Activated CD8-positive, alpha-beta T cell treated with anti-CD3 and anti-CD28 coated beads, Interleukin-2, amount 10 ng/mL, durations not matched to agents 7 days and 5 days (primary cell): ENCODE results near the gene ASB3. TPM values are rescaled to one million over a fixed set of nuclear protein-coding genes. Genes with fewer than 3 reads are reported as not detected.
"Not testable (repeated sequence)": the region's sequence is repeated elsewhere in the genome, so short reads cannot be mapped to it uniquely, and the experiment has no call there.

ENCODE experiments used
- ATAC-seq: fragments of 150-1000 bp; cut with Tn5 transposase; one replicate; pipeline ENCODE4 v1.10.0; 2021; ENCODE audit warnings: moderate library complexity
- CTCF ChIA-PET: fragments of 350-600 bp; sonication (Branson Sonifier 250); formaldehyde crosslinking; loops from one replicate; lab custom pipeline; 2021; ENCODE audit warnings: antibody characterized with exemption; lab: Charles Lee
- POLR2A ChIA-PET: fragments of 350-600 bp; sonication (Branson Sonifier 250); formaldehyde crosslinking; loops from one replicate; lab custom pipeline; 2021; ENCODE audit warnings: antibody characterized with exemption; lab: Charles Lee
- DNase-seq: peaks from one replicate; pipeline ENCODE4 v3.0.0-alpha.2; 2020
- H3K27ac Mint-ChIP-seq: one replicate; pipeline ENCODE4 v1.8.0; 2021; ENCODE audit warnings: mild to moderate bottlenecking, mixed read lengths
- H3K27me3 Mint-ChIP-seq: one replicate; pipeline ENCODE4 v1.8.0; 2021; ENCODE audit warnings: low read depth, mixed read lengths
- H3K36me3 Mint-ChIP-seq: one replicate; pipeline ENCODE4 v1.8.0; 2021; ENCODE audit warnings: low read depth, mixed read lengths
- H3K4me1 Mint-ChIP-seq: one replicate; pipeline ENCODE4 v1.8.0; 2021; ENCODE audit warnings: low read depth, mixed read lengths
- H3K4me3 Mint-ChIP-seq: one replicate; pipeline ENCODE4 v1.8.0; 2021; ENCODE audit warnings: mild to moderate bottlenecking, mixed read lengths
- H3K9me3 Mint-ChIP-seq: one replicate; pipeline ENCODE4 v1.8.0; 2022; ENCODE audit warnings: mixed read lengths; ENCODE audit not compliant: insufficient read depth
- total RNA-seq, 2 experiments: library from RNA; stranded (reverse); gene quantifications; one replicate each; pipeline ENCODE4 v1.2.3, GENCODE V29; 2021

Gene ASB3
- total RNA-seq, 2 experiments from 2014 or later, result 25.3 to 25.8 TPM

- no peak overlapping the region for H3K27ac Mint-ChIP-seq
- DNase-seq, result no peak
- ChIA-PET POLR2A (no interaction called here), CTCF (no interaction called here)
- no peaks in the 10 kb centered on the region for H3K4me1 Mint-ChIP-seq
- H3K9me3 Mint-ChIP-seq, result no peaks in the 10 kb centered on the region
- H3K27me3 Mint-ChIP-seq, result no peaks in the 10 kb centered on the region
- ATAC-seq, result no peak
- H3K36me3 Mint-ChIP-seq, result peaks cover 25% of the 10 kb centered on the region
- H3K4me3 Mint-ChIP-seq, result no peak overlapping the region
Observed at GRCh38 chr2:53694096-53694771, 92.5 kb downstream of the ASB3 start.

- ChIA-PET CTCF (no interaction called here), POLR2A (no interaction called here)
- H3K9me3 Mint-ChIP-seq, result no peaks in the 10 kb centered on the region
- H3K36me3 Mint-ChIP-seq, result peaks cover 24% of the 10 kb centered on the region
- ATAC-seq (no peak), DNase-seq (no peak)
- H3K4me1 Mint-ChIP-seq, result no peaks in the 10 kb centered on the region
- no peak overlapping the region for H3K27ac Mint-ChIP-seq
- H3K4me3 Mint-ChIP-seq, result no peak overlapping the region
- no peaks in the 10 kb centered on the region for H3K27me3 Mint-ChIP-seq
Observed at GRCh38 chr2:53690876-53691275, 95.9 kb downstream of the ASB3 start.

- Mint-ChIP-seq H3K4me3 (no peak overlapping the region), H3K36me3 (peaks cover 13% of the 10 kb centered on the region), H3K4me1 (no peaks in the 10 kb centered on the region), H3K27me3 (no peaks in the 10 kb centered on the region), H3K9me3 (no peaks in the 10 kb centered on the region), H3K27ac (no peak overlapping the region)
- DNase-seq, result no peak
- CTCF ChIA-PET, result no interaction called here
- POLR2A ChIA-PET, result no interaction called here
- ATAC-seq, result no peak
Observed at GRCh38 chr2:53672881-53673522, 113.8 kb downstream of the ASB3 start.

DNA sequence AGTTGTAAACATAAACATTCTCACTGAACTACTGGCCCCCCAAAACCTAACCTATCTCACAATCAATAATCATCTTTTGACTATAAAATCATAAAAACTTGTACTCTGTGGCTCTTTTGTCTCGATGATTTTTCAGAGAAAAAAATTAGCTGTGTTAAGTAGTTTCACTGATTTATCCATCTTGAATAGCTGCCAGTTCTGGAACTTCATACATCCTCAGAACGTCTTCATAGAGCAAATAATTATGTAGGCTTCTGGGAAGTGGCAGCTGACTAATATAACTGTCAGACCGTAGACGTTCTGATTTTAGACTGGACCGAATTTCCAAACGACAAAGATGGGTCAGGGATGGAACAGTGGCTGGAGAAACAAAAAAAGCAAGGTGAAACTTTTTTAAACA, 116.4 kb downstream of the ASB3 start:
- Mint-ChIP-seq H3K36me3 (peaks cover 17% of the 10 kb centered on the region), H3K9me3 (no peaks in the 10 kb centered on the region), H3K27me3 (no peaks in the 10 kb centered on the region), H3K27ac (no peak overlapping the region), H3K4me1 (no peaks in the 10 kb centered on the region), H3K4me3 (no peak overlapping the region)
- CTCF ChIA-PET, result no interaction called here
- POLR2A ChIA-PET, result no interaction called here
- no peak for ATAC-seq
- no peak for DNase-seq

- ATAC-seq, result no peak
- Mint-ChIP-seq H3K9me3 (no peaks in the 10 kb centered on the region), H3K27me3 (no peaks in the 10 kb centered on the region), H3K4me1 (no peaks in the 10 kb centered on the region), H3K36me3 (peaks cover 17% of the 10 kb centered on the region), H3K4me3 (no peak overlapping the region), H3K27ac (no peak overlapping the region)
- no peak for DNase-seq
- CTCF ChIA-PET, result no interaction called here
- POLR2A ChIA-PET, result no interaction called here
Observed at GRCh38 chr2:53668624-53669026, 118.1 kb downstream of the ASB3 start.

GRCh38 chr2:53667130-53667529, 119.6 kb downstream of the ASB3 start:
- ATAC-seq, POLR2A ChIA-PET, H3K4me3 Mint-ChIP-seq, DNase-seq, H3K4me1 Mint-ChIP-seq, H3K27ac Mint-ChIP-seq, CTCF ChIA-PET, H3K9me3 Mint-ChIP-seq, H3K27me3 Mint-ChIP-seq: not testable (repeated sequence)
- peaks cover 17% of the 10 kb centered on the region for H3K36me3 Mint-ChIP-seq

GRCh38 chr2:53660886-53661285, 125.9 kb downstream of the ASB3 start:
- ATAC-seq (no peak), DNase-seq (no peak)
- CTCF ChIA-PET, result no interaction called here
- Mint-ChIP-seq H3K27ac (no peak overlapping the region), H3K27me3 (no peaks in the 10 kb centered on the region), H3K9me3 (no peaks in the 10 kb centered on the region), H3K4me3 (no peak overlapping the region), H3K4me1 (no peaks in the 10 kb centered on the region), H3K36me3 (no peaks in the 10 kb centered on the region)
- POLR2A ChIA-PET, result no interaction called here

DNA sequence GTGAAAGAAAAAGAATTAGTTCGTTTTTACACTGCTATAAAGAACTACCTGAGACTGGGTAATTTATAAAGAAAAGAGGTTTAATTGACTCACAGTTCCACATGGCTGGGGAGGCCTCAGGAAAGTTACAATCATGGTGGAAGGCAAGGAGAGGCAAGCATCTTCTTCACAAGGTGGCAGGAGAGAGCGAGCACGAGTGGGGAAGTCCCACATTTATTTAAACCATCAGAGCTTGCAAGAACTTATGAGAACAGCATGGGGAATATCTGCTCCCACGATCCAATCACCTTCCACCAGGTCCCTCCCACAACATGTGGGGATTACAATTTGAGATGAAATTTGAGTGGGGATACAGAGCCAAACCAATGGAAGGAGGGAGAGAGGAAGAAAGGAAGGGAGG, 128.3 kb downstream of the ASB3 start:
- H3K36me3 Mint-ChIP-seq, H3K4me3 Mint-ChIP-seq, H3K27ac Mint-ChIP-seq, H3K9me3 Mint-ChIP-seq, H3K27me3 Mint-ChIP-seq, CTCF ChIA-PET, H3K4me1 Mint-ChIP-seq, POLR2A ChIA-PET, ATAC-seq, DNase-seq: not testable (repeated sequence)

DNA sequence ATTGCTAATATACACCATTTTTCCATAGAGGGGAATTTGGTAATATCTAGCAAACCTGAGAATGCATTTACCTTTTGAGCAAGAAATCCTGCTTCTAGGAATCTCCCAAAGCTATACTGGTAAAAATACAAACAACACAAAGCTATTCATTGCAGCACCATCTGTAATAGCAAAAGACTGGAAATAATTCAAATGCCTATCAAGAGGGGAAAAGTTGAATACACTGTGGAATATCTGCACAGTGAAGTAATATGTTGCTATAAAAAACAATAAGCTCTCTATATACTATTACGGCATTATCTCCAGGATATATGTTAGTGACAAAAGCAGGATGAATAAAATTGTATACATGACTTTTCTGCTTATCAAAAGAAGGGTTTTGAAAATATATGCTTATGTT, 131.5 kb downstream of the ASB3 start:
- Mint-ChIP-seq H3K36me3 (no peaks in the 10 kb centered on the region), H3K27me3 (no peaks in the 10 kb centered on the region), H3K4me1 (no peaks in the 10 kb centered on the region), H3K9me3 (no peaks in the 10 kb centered on the region), H3K27ac (no peak overlapping the region), H3K4me3 (no peak overlapping the region)
- ATAC-seq (no peak), DNase-seq (no peak)
- ChIA-PET POLR2A (no interaction called here), CTCF (no interaction called here)

GRCh38 chr2:53654396-53654795, 132.4 kb downstream of the ASB3 start:
- ATAC-seq (no peak), DNase-seq (no peak)
- CTCF ChIA-PET, result no interaction called here
- Mint-ChIP-seq H3K36me3 (no peaks in the 10 kb centered on the region), H3K9me3 (no peaks in the 10 kb centered on the region), H3K4me3 (no peak overlapping the region), H3K27me3 (no peaks in the 10 kb centered on the region), H3K27ac (no peak overlapping the region), H3K4me1 (no peaks in the 10 kb centered on the region)
- POLR2A ChIA-PET, result no interaction called here

GRCh38 chr2:53652131-53652530, 134.6 kb downstream of the ASB3 start:
- ATAC-seq (no peak), DNase-seq (no peak)
- H3K4me3 Mint-ChIP-seq, result no peak overlapping the region
- POLR2A ChIA-PET, result no interaction called here
- H3K27ac Mint-ChIP-seq, result no peak overlapping the region
- CTCF ChIA-PET, result no interaction called here
- no peaks in the 10 kb centered on the region for H3K27me3 Mint-ChIP-seq
- H3K36me3 Mint-ChIP-seq, result no peaks in the 10 kb centered on the region
- H3K4me1 Mint-ChIP-seq, result no peaks in the 10 kb centered on the region
- H3K9me3 Mint-ChIP-seq, result no peaks in the 10 kb centered on the region

DNA sequence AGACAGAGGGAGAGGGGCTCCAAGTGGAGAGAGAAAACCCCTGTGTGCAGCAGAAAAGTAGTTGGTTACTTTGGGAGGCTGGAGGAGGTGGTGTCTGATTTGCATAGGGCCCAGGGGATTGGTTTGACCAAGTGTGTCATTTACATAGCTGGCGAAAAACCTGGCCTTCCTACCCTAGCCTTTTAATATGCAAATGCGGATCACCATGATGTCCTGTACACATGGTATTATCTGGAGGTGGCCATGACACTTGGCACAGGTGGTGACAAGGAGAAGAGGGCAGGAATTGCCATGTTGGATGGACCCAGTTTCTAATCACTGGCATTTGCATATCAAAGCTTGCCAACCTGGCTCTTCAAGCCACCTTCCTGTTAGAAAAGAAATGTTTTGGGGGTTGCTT, 140.0 kb downstream of the ASB3 start:
- H3K36me3 Mint-ChIP-seq, result no peaks in the 10 kb centered on the region
- H3K27me3 Mint-ChIP-seq, result no peaks in the 10 kb centered on the region
- no peak overlapping the region for H3K27ac Mint-ChIP-seq
- no peaks in the 10 kb centered on the region for H3K9me3 Mint-ChIP-seq
- no peak overlapping the region for H3K4me3 Mint-ChIP-seq
- ChIA-PET CTCF (no interaction called here), POLR2A (no interaction called here)
- DNase-seq (no peak), ATAC-seq (no peak)
- H3K4me1 Mint-ChIP-seq, result no peaks in the 10 kb centered on the region

- H3K27ac Mint-ChIP-seq, result no peak overlapping the region
- ChIA-PET CTCF (no interaction called here), POLR2A (no interaction called here)
- H3K4me1 Mint-ChIP-seq, result no peaks in the 10 kb centered on the region
- DNase-seq, result no peak
- ATAC-seq, result no peak
- H3K27me3 Mint-ChIP-seq, result no peaks in the 10 kb centered on the region
- H3K9me3 Mint-ChIP-seq, result no peaks in the 10 kb centered on the region
- H3K4me3 Mint-ChIP-seq, result no peak overlapping the region
- no peaks in the 10 kb centered on the region for H3K36me3 Mint-ChIP-seq
Observed at GRCh38 chr2:53641290-53641689, 145.5 kb downstream of the ASB3 start.
